Measurements from ENCODE around the gene MYO9B. TPM values are rescaled to one million over a fixed set of nuclear protein-coding genes. Genes with fewer than 3 reads are reported as not detected.

Gene MYO9B
- total RNA-seq, 1 experiment from 2014 or later: 74.6 TPM

GRCh38 chr19:17254636-17255035 is 179.1 kb downstream of the MYO9B start:
- POLR2A ChIA-PET: no interaction called here
- Histone ChIP-seq H3K4me1 (ENCODE audit: control insufficient read depth in 1 of 2, insufficient read depth in 2 of 2, low read length in 2 of 2) (peaks cover 2 to 11% of the 10 kb centered on the region in 2 experiments; a peak in 3 of 4 replicates), H3K79me2 (ENCODE audit: insufficient read depth, low read length) (no peaks in the 10 kb centered on the region), H3K36me3 (ENCODE audit: control insufficient read depth in 1 of 2, insufficient read depth in 2 of 2, low read length in 2 of 2) (no peaks in the 10 kb centered on the region), H3K27me3 (ENCODE audit: insufficient read depth, low read length) (no peaks in the 10 kb centered on the region), H3K27ac (ENCODE audit: low read depth, low read length) (no peak overlapping the region), H3K9me2 (ENCODE audit: insufficient read depth) (no peaks in the 10 kb centered on the region), H2AFZ (ENCODE audit: low read depth, low read length, poor library complexity, severe bottlenecking) (no peak overlapping the region), H3K4me3 (replicated peaks in 1 of 2; ENCODE audit: low read depth in 1 of 2, low read length in 2 of 2) (no peak overlapping the region), H3K4me2 (ENCODE audit: low read length) (no peak overlapping the region), H3K9me3 (ENCODE audit: control insufficient read depth in 1 of 2, insufficient read depth in 1 of 2, low read depth in 1 of 2, low read length in 2 of 2) (no peaks in the 10 kb centered on the region), H4K20me1 (ENCODE audit: insufficient read depth) (no peaks in the 10 kb centered on the region), H3K9ac (ENCODE audit: low read length) (no peak overlapping the region)
- no TSS peak for BruUV-seq (replicated peaks)
- no peak for DNase-seq (ENCODE audit: low read depth, low spot score)
- no peak for TF ChIP-seq JUND (IDR thresholded peaks at IDR 0.05)
- no peak for TF ChIP-seq SRF (IDR thresholded peaks at IDR 0.05; ENCODE audit: low read depth)
- no peak for TF ChIP-seq REST (IDR thresholded peaks at IDR 0.05; ENCODE audit: low read depth)
- no peak for ATAC-seq
- CTCF ChIA-PET: interaction anchor here (1.0 kb wide), 1 partner anchor 12 kb away, joined by 4 read pairs; the partner anchor contains the start of gene BABAM1
- intact Hi-C loops (cut with micrococcal nuclease): no loop called here
- RAD21 ChIA-PET (ENCODE audit: low non-redundant PET in 1 of 2, low total read pairs in 2 of 2, uncharacterized antibody in 2 of 2, unreplicated experiment in 2 of 2): no interaction called here

- Histone ChIP-seq H3K27ac (ENCODE audit: low read depth, low read length) (no peak overlapping the region), H3K4me2 (ENCODE audit: low read length) (no peak overlapping the region)
Observed at GRCh38 chr19:17255150-17255621, 179.6 kb downstream of the MYO9B start.

More at GRCh38 chr19:17255150-17255621, 179.6 kb downstream of the MYO9B start:
- Histone ChIP-seq H3K79me2 (ENCODE audit: insufficient read depth, low read length) (no peaks in the 10 kb centered on the region), H3K9me2 (ENCODE audit: insufficient read depth) (no peaks in the 10 kb centered on the region), H3K4me1 (ENCODE audit: control insufficient read depth in 1 of 2, insufficient read depth in 2 of 2, low read length in 2 of 2) (peaks cover 0 to 5% of the 10 kb centered on the region in 2 experiments; a peak in 1 of 4 replicates), H3K36me3 (ENCODE audit: control insufficient read depth in 1 of 2, insufficient read depth in 2 of 2, low read length in 2 of 2) (no peaks in the 10 kb centered on the region), H3K27me3 (ENCODE audit: insufficient read depth, low read length) (no peaks in the 10 kb centered on the region), H2AFZ (ENCODE audit: low read depth, low read length, poor library complexity, severe bottlenecking) (no peak overlapping the region), H3K4me3 (replicated peaks in 1 of 2; ENCODE audit: low read depth in 1 of 2, low read length in 2 of 2) (no peak overlapping the region), H3K9ac (ENCODE audit: low read length) (no peak overlapping the region), H4K20me1 (ENCODE audit: insufficient read depth) (no peaks in the 10 kb centered on the region), H3K9me3 (ENCODE audit: control insufficient read depth in 1 of 2, insufficient read depth in 1 of 2, low read depth in 1 of 2, low read length in 2 of 2) (no peaks in the 10 kb centered on the region)
- ChIA-PET RAD21 (ENCODE audit: low non-redundant PET in 1 of 2, low total read pairs in 2 of 2, uncharacterized antibody in 2 of 2, unreplicated experiment in 2 of 2) (no interaction called here), CTCF (interaction anchor here (1.0 kb wide), 1 partner anchor 12 kb away, joined by 4 read pairs; the partner anchor contains the start of gene BABAM1), POLR2A (no interaction called here)
- no peak for ATAC-seq
- DNase-seq (ENCODE audit: low read depth, low spot score): no peak
- intact Hi-C loops (cut with micrococcal nuclease): no loop called here
- no peak for TF ChIP-seq EGR1 (IDR thresholded peaks at IDR 0.05; ENCODE audit: low read depth)
- TF ChIP-seq SIN3A (IDR thresholded peaks at IDR 0.05; ENCODE audit: low read depth): no peak
- no peak for TF ChIP-seq YY1 (IDR thresholded peaks at IDR 0.05; ENCODE audit: extremely low read depth, insufficient replicate concordance, low read depth, low read length)
- no peak for TF ChIP-seq REST (IDR thresholded peaks at IDR 0.05; ENCODE audit: low read depth)
- TF ChIP-seq ZNF274 (IDR thresholded peaks at IDR 0.05; ENCODE audit: low read depth, low read length): no peak
- TF ChIP-seq ATF3 (IDR thresholded peaks at IDR 0.05): no peak
- no peak for TF ChIP-seq ZFX (IDR thresholded peaks at IDR 0.05)
- TF ChIP-seq EZH2 (IDR thresholded peaks at IDR 0.05): no peak
- TF ChIP-seq CBX3 (IDR thresholded peaks at IDR 0.05; ENCODE audit: low read depth): no peak
- no TSS peak for BruUV-seq (replicated peaks)

Measured in HCT116 (cell line).